ENCODE results near the gene SLC45A2.

The SLC45A2 gene

GRCh38 chr5:34016222-34016621, 31.7 kb upstream of the SLC45A2 start:
- no peak overlapping the region for H3K4me3 ChIP-seq (ENCODE audit: low read depth, low read length)
- no peak for TF ChIP-seq CTCF (IDR thresholded peaks at IDR 0.05; ENCODE audit: low read depth, low read length)
- no peaks in the 10 kb centered on the region for H3K36me3 ChIP-seq
- no peak for DNase-seq
- no peaks in the 10 kb centered on the region for H3K9me3 ChIP-seq (ENCODE audit: severe bottlenecking)
- H3K27ac ChIP-seq, result no peak overlapping the region
- no peaks in the 10 kb centered on the region for H3K27me3 ChIP-seq (ENCODE audit: insufficient read depth, low read depth, severe bottlenecking)

GRCh38 chr5:34015120-34015822, 30.8 kb upstream of the SLC45A2 start:
- Histone ChIP-seq H3K27ac (no peak overlapping the region), H3K36me3 (no peaks in the 10 kb centered on the region), H3K27me3 (ENCODE audit: insufficient read depth, low read depth, severe bottlenecking) (no peaks in the 10 kb centered on the region)

GRCh38 chr5:34014626-34015025, 30.1 kb upstream of the SLC45A2 start:
- no peak for TF ChIP-seq CTCF (IDR thresholded peaks at IDR 0.05; ENCODE audit: low read depth, low read length)
- Histone ChIP-seq H3K27me3 (ENCODE audit: insufficient read depth, low read depth, severe bottlenecking) (no peaks in the 10 kb centered on the region), H3K4me3 (ENCODE audit: low read depth, low read length) (no peak overlapping the region), H3K27ac (no peak overlapping the region), H3K36me3 (no peaks in the 10 kb centered on the region), H3K9me3 (ENCODE audit: severe bottlenecking) (no peaks in the 10 kb centered on the region)
- no peak for DNase-seq

More at GRCh38 chr5:34015120-34015822, 30.8 kb upstream of the SLC45A2 start:
- Histone ChIP-seq H3K9me3 (ENCODE audit: severe bottlenecking) (no peaks in the 10 kb centered on the region), H3K4me3 (ENCODE audit: low read depth, low read length) (no peak overlapping the region)
- TF ChIP-seq CTCF (IDR thresholded peaks at IDR 0.05; ENCODE audit: low read depth, low read length), result no peak
- no peak for DNase-seq

GRCh38 chr5:34013547-34013946, 29.1 kb upstream of the SLC45A2 start:
- Histone ChIP-seq H3K27ac (no peak overlapping the region), H3K4me3 (ENCODE audit: low read depth, low read length) (no peak overlapping the region), H3K36me3 (no peaks in the 10 kb centered on the region), H3K27me3 (ENCODE audit: insufficient read depth, low read depth, severe bottlenecking) (no peaks in the 10 kb centered on the region), H3K9me3 (ENCODE audit: severe bottlenecking) (no peaks in the 10 kb centered on the region)
- no peak for DNase-seq
- TF ChIP-seq CTCF (IDR thresholded peaks at IDR 0.05; ENCODE audit: low read depth, low read length), result no peak

GRCh38 chr5:34012791-34013190, 28.3 kb upstream of the SLC45A2 start:
- no peak for DNase-seq

More at GRCh38 chr5:34012791-34013190, 28.3 kb upstream of the SLC45A2 start:
- Histone ChIP-seq H3K27ac (no peak overlapping the region), H3K36me3 (no peaks in the 10 kb centered on the region), H3K27me3 (ENCODE audit: insufficient read depth, low read depth, severe bottlenecking) (no peaks in the 10 kb centered on the region), H3K4me3 (ENCODE audit: low read depth, low read length) (no peak overlapping the region), H3K9me3 (ENCODE audit: severe bottlenecking) (no peaks in the 10 kb centered on the region)
- no peak for TF ChIP-seq CTCF (IDR thresholded peaks at IDR 0.05; ENCODE audit: low read depth, low read length)
